GM06990 (cell line): ENCODE measurements around the gene GABBR2.

ENCODE experiments used
- DNase-seq: peaks from one replicate; pipeline ENCODE4 v3.0.0-alpha.2; 2011; ENCODE audit not compliant: insufficient read length; ENCODE audit errors: extremely low read depth
- H3K27me3 ChIP-seq: replicated peaks from 2 replicates; pipeline ENCODE4 v1.6.0; 2011; ENCODE audit warnings: low read length; ENCODE audit not compliant: control insufficient read depth, insufficient read depth
- H3K36me3 ChIP-seq: 2 replicates; pipeline ENCODE4 v1.5.1; 2011; ENCODE audit warnings: low read length; ENCODE audit not compliant: control insufficient read depth, insufficient read depth
- H3K4me3 ChIP-seq: replicated peaks from 2 replicates; pipeline ENCODE4 v1.5.1; 2011; ENCODE audit warnings: low read depth, mild to moderate bottlenecking, control low read depth, low read length
- TF ChIP-seq, protein P1 (sequence below): IDR thresholded peaks from 2 replicates; pipeline ENCODE4 v1.5.1; 2011; ENCODE audit warnings: low read length, control low read depth, mild to moderate bottlenecking, inconsistent platforms; ENCODE audit not compliant: insufficient read depth, poor library complexity, severe bottlenecking

GABBR2 gene

DNA sequence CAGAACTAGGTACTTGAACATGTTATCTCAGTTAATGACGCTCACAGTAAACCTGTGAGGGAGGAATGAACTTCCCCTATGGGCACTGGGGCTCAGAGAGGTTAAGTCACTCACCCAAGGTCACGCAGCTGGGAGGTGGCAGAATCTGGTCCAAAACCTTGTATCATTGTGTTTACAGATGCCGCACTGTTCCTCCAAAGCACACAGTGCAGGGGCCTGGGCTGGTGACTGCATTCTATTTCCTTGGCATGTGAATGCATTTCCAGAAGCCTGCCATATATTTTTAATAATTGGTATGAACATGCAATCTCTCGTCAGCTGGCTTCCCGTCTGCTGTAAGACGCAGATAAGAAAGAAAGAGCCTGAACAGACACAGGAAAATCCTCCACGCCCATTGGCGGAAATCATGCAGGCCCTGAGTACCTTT, 376.3 kb downstream of the GABBR2 start:
- Histone ChIP-seq H3K4me3 (no peak overlapping the region), H3K27me3 (peaks cover 5% of the 10 kb centered on the region), H3K36me3 (no peaks in the 10 kb centered on the region)
- DNase-seq = no peak
- TF ChIP-seq, protein P1, sequence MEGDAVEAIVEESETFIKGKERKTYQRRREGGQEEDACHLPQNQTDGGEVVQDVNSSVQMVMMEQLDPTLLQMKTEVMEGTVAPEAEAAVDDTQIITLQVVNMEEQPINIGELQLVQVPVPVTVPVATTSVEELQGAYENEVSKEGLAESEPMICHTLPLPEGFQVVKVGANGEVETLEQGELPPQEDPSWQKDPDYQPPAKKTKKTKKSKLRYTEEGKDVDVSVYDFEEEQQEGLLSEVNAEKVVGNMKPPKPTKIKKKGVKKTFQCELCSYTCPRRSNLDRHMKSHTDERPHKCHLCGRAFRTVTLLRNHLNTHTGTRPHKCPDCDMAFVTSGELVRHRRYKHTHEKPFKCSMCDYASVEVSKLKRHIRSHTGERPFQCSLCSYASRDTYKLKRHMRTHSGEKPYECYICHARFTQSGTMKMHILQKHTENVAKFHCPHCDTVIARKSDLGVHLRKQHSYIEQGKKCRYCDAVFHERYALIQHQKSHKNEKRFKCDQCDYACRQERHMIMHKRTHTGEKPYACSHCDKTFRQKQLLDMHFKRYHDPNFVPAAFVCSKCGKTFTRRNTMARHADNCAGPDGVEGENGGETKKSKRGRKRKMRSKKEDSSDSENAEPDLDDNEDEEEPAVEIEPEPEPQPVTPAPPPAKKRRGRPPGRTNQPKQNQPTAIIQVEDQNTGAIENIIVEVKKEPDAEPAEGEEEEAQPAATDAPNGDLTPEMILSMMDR = no peak

DNA sequence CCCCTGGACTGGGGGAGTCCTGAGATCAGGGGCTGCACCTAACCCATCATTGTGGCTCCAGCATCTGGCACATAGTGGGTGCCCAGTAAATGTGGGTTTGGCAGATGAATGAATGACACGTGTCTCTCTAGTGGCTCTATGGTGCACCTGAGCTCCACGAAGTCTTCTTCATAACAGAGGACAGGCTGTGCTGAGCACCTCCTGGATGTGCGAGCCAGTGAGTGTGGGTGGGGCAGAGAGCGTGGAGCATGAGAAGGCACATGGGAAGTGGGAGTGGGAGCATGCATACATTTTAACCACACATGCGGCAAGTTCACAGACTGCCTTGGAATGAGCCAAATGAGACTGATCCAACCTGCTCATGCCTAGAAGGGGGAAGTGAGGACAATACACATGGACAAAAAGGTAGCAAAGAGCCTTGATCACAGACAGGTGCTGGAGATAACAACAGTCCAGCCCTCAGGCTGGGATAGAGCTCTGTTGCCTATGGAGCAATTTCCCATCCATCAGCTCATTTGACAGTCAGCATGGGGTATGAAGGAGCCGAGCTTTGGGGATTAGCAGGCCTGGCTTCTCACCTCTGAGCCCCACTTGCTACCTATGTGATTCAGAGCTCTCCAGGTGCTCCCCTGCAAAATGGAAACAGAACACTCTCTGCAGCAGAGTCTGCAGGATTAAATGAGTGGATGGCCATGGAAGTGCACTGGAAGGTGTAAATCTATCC, 377.0 kb downstream of the GABBR2 start:
- TF ChIP-seq, protein P1 = no peak
- Histone ChIP-seq H3K27me3 (peaks cover 5% of the 10 kb centered on the region), H3K36me3 (no peaks in the 10 kb centered on the region), H3K4me3 (no peak overlapping the region)
- no peak for DNase-seq

DNA sequence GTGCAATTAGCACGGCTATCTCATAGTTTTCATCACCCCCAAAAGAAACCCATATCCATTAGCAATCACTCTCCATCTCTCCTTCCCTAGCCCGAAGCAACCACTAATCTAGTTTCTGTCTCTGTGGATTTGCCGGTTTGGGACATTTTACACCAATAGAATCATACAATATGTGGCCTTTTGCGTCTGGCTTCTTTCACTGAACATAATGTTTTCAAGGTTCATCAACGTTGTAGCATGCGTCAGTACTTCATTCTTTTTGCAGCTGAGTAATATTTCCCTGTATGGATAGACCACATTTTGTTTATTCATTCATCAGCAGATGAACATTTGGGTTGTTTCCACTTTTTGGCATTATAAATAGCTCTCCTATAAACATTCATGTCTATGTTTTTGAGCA, 377.9 kb downstream of the GABBR2 start:
- Histone ChIP-seq H3K4me3 (no peak overlapping the region), H3K36me3 (no peaks in the 10 kb centered on the region), H3K27me3 (peaks cover 5% of the 10 kb centered on the region)
- TF ChIP-seq, protein P1 = no peak
- no peak for DNase-seq

DNA sequence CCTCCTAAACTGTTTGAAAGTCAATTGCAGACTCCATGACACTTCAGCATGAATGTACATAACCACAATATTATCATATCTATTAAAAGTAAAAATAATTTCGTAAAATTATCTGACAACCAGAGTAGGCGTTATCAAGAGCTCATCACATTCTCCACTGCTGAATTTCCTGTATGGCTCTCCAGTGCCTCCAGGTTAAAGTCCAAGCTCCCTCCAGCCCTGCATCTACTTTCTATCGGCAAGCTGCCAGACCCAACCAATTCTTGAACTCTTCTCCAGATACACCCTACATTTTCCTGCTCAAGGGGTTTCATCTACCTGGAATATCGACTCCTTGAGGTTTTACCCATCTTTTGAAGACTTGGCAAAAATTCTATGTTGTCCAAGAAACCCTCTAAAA, 378.8 kb downstream of the GABBR2 start:
- H3K4me3 ChIP-seq = no peak overlapping the region
- DNase-seq = no peak
- TF ChIP-seq, protein P1 = no peak
- peaks cover 5% of the 10 kb centered on the region for H3K27me3 ChIP-seq
- H3K36me3 ChIP-seq = no peaks in the 10 kb centered on the region

DNA sequence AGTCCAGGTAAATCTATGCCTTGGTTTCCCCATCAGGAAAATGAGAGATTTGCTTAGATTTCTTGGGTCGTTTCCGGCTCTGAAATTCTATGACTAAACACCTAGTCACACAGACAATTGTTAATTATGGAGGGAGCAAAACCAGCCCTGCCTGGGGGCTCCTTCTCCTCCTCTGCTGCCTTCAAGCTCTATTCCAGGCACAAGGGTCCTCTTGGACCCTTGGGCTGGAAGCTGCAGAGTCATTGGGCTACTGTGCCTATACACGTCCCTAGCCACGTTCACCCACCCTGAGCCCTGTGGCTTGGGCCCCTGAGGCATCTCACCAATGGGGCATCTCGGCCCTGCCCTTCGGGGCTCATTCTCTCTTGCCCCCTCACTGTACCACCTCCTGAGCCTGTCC, 379.5 kb downstream of the GABBR2 start:
- TF ChIP-seq, protein P1 = no peak

DNA sequence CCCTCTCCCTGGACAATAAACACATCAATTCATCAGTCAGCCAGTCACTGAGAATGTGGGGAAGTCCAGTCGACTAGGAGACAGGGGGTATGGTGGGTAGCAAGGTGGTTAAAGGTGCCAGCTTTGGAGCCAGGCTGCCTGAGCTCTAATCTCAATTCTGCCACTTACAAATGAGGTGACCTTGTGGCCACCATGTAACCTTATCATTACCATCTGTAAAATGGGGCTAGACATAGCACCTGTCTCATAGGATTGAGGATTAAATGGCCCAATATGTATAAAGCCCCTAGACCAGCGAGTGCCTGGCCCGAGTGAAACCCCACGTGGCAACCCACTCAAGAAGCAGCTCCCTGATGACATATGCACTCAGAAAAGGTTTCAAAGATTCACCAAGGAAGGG, 380.0 kb downstream of the GABBR2 start:
- TF ChIP-seq, protein P1 = no peak
- DNase-seq = no peak
- H3K36me3 ChIP-seq = no peaks in the 10 kb centered on the region
- peaks cover 5% of the 10 kb centered on the region for H3K27me3 ChIP-seq
- no peak overlapping the region for H3K4me3 ChIP-seq

More for the DNA sequence above, 379.5 kb downstream of the GABBR2 start:
- Histone ChIP-seq H3K4me3 (no peak overlapping the region), H3K27me3 (peaks cover 5% of the 10 kb centered on the region), H3K36me3 (no peaks in the 10 kb centered on the region)
- DNase-seq = no peak
